ENCODE measurements around the gene HNF1A. TPM values are rescaled to one million over a fixed set of nuclear protein-coding genes. Genes with fewer than 3 reads are reported as not detected.
A peak's percentile ranks its signal among the peaks of the same experiment; 100 is the strongest.
"Not testable (repeated sequence)": the region's sequence is repeated elsewhere in the genome, so short reads cannot be mapped to it uniquely, and the experiment has no call there.

Gene HNF1A
- total RNA-seq, 5 donors from 2014 or later (not counting 1 experiment from before 2014, with no cell fraction given) = not detected

DNA sequence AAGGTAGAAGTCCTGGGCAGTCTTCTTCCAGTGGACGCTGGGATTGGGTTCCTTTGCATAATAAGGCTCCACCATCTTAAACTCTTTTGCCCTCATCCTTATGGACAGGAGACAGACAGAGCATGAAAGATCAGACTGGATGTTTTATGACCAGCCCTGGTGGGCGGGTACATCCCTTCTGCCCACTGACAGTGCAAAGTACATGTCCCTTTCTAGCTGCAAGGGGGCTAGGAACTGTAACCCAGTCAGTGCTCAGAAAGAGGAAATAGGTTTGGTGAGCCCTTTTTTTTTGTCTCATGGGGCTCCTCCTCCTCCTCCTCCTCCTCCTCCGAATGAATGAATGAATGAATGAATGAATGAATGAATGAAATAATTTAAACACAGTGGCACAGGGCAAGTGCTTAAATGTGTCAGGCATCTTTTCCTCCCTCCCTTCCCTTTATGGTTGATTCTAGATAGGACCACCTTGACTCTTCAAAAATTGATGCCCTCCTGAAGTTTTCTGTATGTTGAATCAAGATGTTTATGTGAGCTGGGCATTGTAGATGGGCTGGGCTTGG, 36.4 kb upstream of the HNF1A start:
- Mint-ChIP-seq H3K4me3 (no peak overlapping the region), H3K4me1 (peaks cover 0 to 2% (median 2%) of the 10 kb centered on the region in 3 donors), H3K27me3 (peaks cover 5 to 12% of the 10 kb centered on the region in 2 donors), H3K27ac (no peak overlapping the region), H3K9me3 (no peaks in the 10 kb centered on the region), H3K36me3 (no peaks in the 10 kb centered on the region)
- ATAC-seq (replicated peaks in 1 of 4) = no peak
- H3K36me3 ChIP-seq (ENCODE audit: control insufficient read depth in 2 of 2, extremely low read depth in 1 of 2, insufficient read depth in 1 of 2, low read length in 1 of 2) = no peaks in the 10 kb centered on the region
- WGBS (ENCODE audit: insufficient coverage) = no CpG with 5 or more reads among the region's 3 CpGs
- H3K4me3 ChIP-seq (ENCODE audit: control insufficient read depth in 1 of 2, extremely low read depth in 1 of 2, low read length in 1 of 2) = no peak overlapping the region
- no peaks in the 10 kb centered on the region for H3K9me3 ChIP-seq
- no peaks in the 10 kb centered on the region for H3K4me1 ChIP-seq (ENCODE audit: control insufficient read depth in 1 of 2, extremely low read depth in 1 of 2, insufficient read depth in 2 of 2, low read length in 2 of 2)
- CTCF ChIA-PET = interaction anchor here in 1 of 2 donors (1.0 kb wide), 1 partner anchor 30 kb away, joined by 4 read pairs; no protein-coding TSS in a partner anchor
- no peak overlapping the region for H3K27ac ChIP-seq (ENCODE audit: low read length)
- peaks cover 0 to 17% of the 10 kb centered on the region in 2 experiments for H3K27me3 ChIP-seq (replicated peaks in 1 of 2; ENCODE audit: control insufficient read depth in 2 of 2, extremely low read depth in 1 of 2, insufficient read depth in 2 of 2, low read length in 1 of 2)
- POLR2A ChIA-PET = no interaction called here
- no peak for DNase-seq

DNA sequence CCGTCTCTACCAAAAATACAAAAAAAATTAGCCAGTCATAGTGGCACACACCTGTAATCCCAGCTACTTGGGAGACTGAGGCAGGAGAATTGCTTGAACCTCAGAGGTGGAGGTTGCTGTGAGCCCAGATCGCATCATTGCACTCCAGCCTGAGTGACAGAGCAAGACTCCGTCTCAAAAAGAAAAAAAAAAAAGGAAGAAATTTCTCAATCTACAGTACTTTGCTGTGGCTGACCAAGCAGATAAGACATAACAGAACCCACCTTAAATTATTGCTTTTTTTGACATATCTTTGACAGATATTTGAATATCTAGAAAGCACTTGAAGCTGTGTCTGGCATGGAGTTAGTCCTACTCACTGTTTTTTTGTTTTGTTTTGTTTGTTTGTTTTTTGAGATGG, 34.9 kb upstream of the HNF1A start:
- Histone ChIP-seq H3K4me3 (ENCODE audit: control insufficient read depth in 1 of 2, extremely low read depth in 1 of 2, low read length in 1 of 2) (no peak overlapping the region), H3K4me1 (ENCODE audit: control insufficient read depth in 1 of 2, extremely low read depth in 1 of 2, insufficient read depth in 2 of 2, low read length in 2 of 2) (no peaks in the 10 kb centered on the region), H3K9me3 (no peaks in the 10 kb centered on the region), H3K27me3 (replicated peaks in 1 of 2; ENCODE audit: control insufficient read depth in 2 of 2, extremely low read depth in 1 of 2, insufficient read depth in 2 of 2, low read length in 1 of 2) (peaks cover 0 to 6% of the 10 kb centered on the region in 2 experiments), H3K36me3 (ENCODE audit: control insufficient read depth in 2 of 2, extremely low read depth in 1 of 2, insufficient read depth in 1 of 2, low read length in 1 of 2) (no peaks in the 10 kb centered on the region), H3K27ac (ENCODE audit: low read length) (no peak overlapping the region)
- peaks cover 0 to 2% (median 2%) of the 10 kb centered on the region in 3 donors for H3K4me1 Mint-ChIP-seq
- no peak for ATAC-seq (replicated peaks in 1 of 4)
- no peak overlapping the region for H3K27ac Mint-ChIP-seq
- CTCF ChIA-PET = interaction anchor here (0.5 to 1.4 kb wide), 8 partner anchors 28 to 636 kb away, joined by 3 to 14 read pairs (median 6); no protein-coding TSS in a partner anchor
- H3K4me3 Mint-ChIP-seq = no peak overlapping the region
- POLR2A ChIA-PET = interaction anchor here in 1 of 2 donors (0.7 kb wide), 1 partner anchor 33 kb away, joined by 6 read pairs; no protein-coding TSS in a partner anchor
- no peaks in the 10 kb centered on the region for H3K36me3 Mint-ChIP-seq
- no peaks in the 10 kb centered on the region for H3K9me3 Mint-ChIP-seq
- no CpG with 5 or more reads among the region's 3 CpGs for WGBS (ENCODE audit: insufficient coverage)
- peaks cover 0 to 4% of the 10 kb centered on the region in 2 donors for H3K27me3 Mint-ChIP-seq
- DNase-seq = no peak

DNA sequence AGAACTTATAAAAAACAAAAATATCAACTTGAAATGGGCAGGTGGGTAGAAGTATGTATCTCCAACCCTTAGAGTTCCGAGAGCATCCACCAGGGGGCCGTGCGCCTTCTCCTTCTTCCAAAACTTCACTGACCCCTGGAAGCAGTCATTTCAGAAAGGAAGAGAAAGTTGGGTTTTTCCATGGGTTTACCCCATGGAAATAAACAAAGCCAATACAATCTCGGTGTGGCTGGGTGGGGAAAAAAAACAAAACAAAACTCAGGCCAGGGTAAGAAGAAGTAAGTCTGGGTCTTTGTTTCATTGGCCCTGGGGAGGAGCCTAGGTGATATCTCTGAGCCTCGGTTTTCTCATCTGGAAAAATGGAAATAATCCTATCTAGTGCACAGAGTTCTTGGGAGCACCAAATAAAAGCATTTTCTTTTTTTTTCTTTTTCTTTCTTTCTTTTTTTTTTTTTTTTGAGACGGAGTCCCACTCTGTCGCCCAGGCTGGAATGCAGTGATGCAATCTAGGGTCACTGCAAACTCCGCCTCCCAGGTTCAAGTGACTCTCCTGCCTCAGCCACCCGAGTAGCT, 33.6 kb upstream of the HNF1A start:
- no peaks in the 10 kb centered on the region for H3K36me3 ChIP-seq (ENCODE audit: control insufficient read depth in 2 of 2, extremely low read depth in 1 of 2, insufficient read depth in 1 of 2, low read length in 1 of 2)
- DNase-seq (peak in 34 of 35 experiments; percentile 8 to 75 (median 52)), ATAC-seq (replicated peaks in 1 of 4) (peak; percentile 50 to 70 (median 56))
- peaks cover 0 to 2% (median 2%) of the 10 kb centered on the region in 3 donors for H3K4me1 Mint-ChIP-seq
- H3K9me3 Mint-ChIP-seq = no peaks in the 10 kb centered on the region
- no peaks in the 10 kb centered on the region for H3K36me3 Mint-ChIP-seq
- POLR2A ChIA-PET = interaction anchor here in 1 of 2 donors (0.7 kb wide), 1 partner anchor 46 kb away, joined by 4 read pairs; no protein-coding TSS in a partner anchor
- H3K4me3 ChIP-seq (ENCODE audit: control insufficient read depth in 1 of 2, extremely low read depth in 1 of 2, low read length in 1 of 2) = no peak overlapping the region
- H3K27me3 ChIP-seq (replicated peaks in 1 of 2; ENCODE audit: control insufficient read depth in 2 of 2, extremely low read depth in 1 of 2, insufficient read depth in 2 of 2, low read length in 1 of 2) = no peaks in the 10 kb centered on the region
- peaks cover 0 to 4% of the 10 kb centered on the region in 2 donors for H3K27me3 Mint-ChIP-seq
- WGBS (ENCODE audit: insufficient coverage) = 55% methylated on average over 3 of the region's 9 CpGs
- no peak overlapping the region for H3K4me3 Mint-ChIP-seq
- no peak overlapping the region for H3K27ac Mint-ChIP-seq
- no peak overlapping the region for H3K27ac ChIP-seq (ENCODE audit: low read length)
- no peaks in the 10 kb centered on the region for H3K4me1 ChIP-seq (ENCODE audit: control insufficient read depth in 1 of 2, extremely low read depth in 1 of 2, insufficient read depth in 2 of 2, low read length in 2 of 2)
- CTCF ChIA-PET = interaction anchor here (0.6 to 0.9 kb wide), 7 partner anchors 27 to 1288 kb away, joined by 3 to 7 read pairs (median 5); no protein-coding TSS in a partner anchor
- no peaks in the 10 kb centered on the region for H3K9me3 ChIP-seq

DNA sequence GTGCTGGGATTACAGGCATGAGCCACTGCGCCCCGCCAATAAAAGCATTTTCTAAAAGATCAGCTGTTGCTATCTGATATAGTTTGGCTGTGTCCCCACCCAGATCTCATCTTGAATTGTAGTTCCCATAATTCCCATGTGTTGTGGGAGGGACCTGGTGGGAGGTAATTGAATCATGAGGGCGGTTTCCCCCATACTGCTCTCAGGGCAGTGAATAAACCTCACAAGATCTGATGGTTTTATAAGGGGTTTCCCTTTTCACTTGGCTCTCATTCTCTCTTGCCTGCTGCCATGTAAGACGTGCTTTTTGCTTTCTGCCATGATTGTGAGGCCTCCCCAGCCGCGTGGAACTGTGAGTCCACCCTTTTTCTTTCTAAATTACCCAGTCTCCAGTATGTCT, 32.8 kb upstream of the HNF1A start:
- H3K27me3 ChIP-seq (replicated peaks in 1 of 2; ENCODE audit: control insufficient read depth in 2 of 2, extremely low read depth in 1 of 2, insufficient read depth in 2 of 2, low read length in 1 of 2); H3K27me3 Mint-ChIP-seq; POLR2A ChIA-PET; H3K4me1 Mint-ChIP-seq; H3K4me3 Mint-ChIP-seq; DNase-seq; H3K9me3 ChIP-seq; H3K36me3 Mint-ChIP-seq; H3K27ac Mint-ChIP-seq; H3K27ac ChIP-seq (ENCODE audit: low read length); H3K4me1 ChIP-seq (ENCODE audit: control insufficient read depth in 1 of 2, extremely low read depth in 1 of 2, insufficient read depth in 2 of 2, low read length in 2 of 2); H3K9me3 Mint-ChIP-seq; ATAC-seq (replicated peaks in 1 of 4); H3K4me3 ChIP-seq (ENCODE audit: control insufficient read depth in 1 of 2, extremely low read depth in 1 of 2, low read length in 1 of 2); H3K36me3 ChIP-seq (ENCODE audit: control insufficient read depth in 2 of 2, extremely low read depth in 1 of 2, insufficient read depth in 1 of 2, low read length in 1 of 2): not testable (repeated sequence)
- no CpG with 5 or more reads among the region's 6 CpGs for WGBS (ENCODE audit: insufficient coverage)
- CTCF ChIA-PET = interaction anchor here in 1 of 2 donors (0.7 to 0.9 kb wide), 3 partner anchors 26 to 759 kb away, joined by 3 to 7 read pairs (median 4); no protein-coding TSS in a partner anchor

DNA sequence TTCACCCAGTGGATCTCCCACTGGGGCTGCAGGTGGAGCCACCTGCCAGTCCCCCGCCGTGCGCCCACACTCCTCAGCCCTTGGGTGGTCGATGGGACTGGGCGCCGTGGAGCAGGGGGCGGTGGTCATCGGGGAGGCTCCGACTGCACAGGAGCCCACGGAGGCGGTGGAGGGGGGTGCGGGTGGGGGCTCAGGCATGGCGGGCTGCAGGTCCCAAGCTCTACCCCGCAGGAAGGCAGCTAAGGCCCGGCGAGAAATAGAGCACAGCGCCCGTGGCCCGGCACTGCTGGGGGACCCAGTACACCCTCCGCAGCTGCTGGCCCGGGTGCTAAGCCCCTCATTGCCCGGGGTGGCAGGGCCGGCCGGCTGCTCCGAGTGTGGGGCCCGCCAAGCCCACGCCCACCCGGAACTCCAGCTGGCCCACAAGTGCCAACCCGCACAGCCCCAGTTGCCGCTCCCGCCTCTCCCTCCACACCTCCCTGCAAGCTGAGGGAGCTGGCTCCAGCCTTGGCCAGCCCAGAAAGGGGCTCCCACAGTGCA, 28.0 kb upstream of the HNF1A start:
- H3K4me1 Mint-ChIP-seq; H3K9me3 Mint-ChIP-seq; CTCF ChIA-PET; H3K27me3 ChIP-seq (replicated peaks in 1 of 2; ENCODE audit: control insufficient read depth in 2 of 2, extremely low read depth in 1 of 2, insufficient read depth in 2 of 2, low read length in 1 of 2); ATAC-seq (replicated peaks in 1 of 4); DNase-seq; H3K27ac Mint-ChIP-seq; H3K36me3 ChIP-seq (ENCODE audit: control insufficient read depth in 2 of 2, extremely low read depth in 1 of 2, insufficient read depth in 1 of 2, low read length in 1 of 2); H3K27me3 Mint-ChIP-seq; H3K4me1 ChIP-seq (ENCODE audit: control insufficient read depth in 1 of 2, extremely low read depth in 1 of 2, insufficient read depth in 2 of 2, low read length in 2 of 2); H3K9me3 ChIP-seq; H3K27ac ChIP-seq (ENCODE audit: low read length); H3K4me3 ChIP-seq (ENCODE audit: control insufficient read depth in 1 of 2, extremely low read depth in 1 of 2, low read length in 1 of 2); POLR2A ChIA-PET; H3K4me3 Mint-ChIP-seq; H3K36me3 Mint-ChIP-seq: not testable (repeated sequence)
- WGBS (ENCODE audit: insufficient coverage) = 93% methylated on average over 19 of the region's 31 CpGs

DNA sequence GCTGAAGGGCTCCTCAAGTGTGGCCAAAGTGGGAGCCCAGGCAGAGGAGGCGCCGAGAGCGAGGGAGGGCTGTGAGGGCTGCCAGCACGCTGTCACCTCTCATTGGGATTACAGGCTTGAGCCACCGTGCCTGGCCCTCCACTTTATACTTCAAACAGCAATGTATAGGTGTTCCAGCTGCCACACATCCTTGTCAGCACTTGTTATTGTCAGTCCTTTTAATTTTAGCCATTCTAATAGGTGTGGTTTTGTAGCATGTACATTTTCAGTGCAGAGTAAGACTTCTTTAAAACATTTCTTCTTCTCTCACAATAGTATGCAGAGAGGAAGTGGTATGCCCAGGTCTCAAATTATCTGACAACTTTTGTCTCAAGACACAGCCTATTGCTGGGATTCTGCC, 27.5 kb upstream of the HNF1A start:
- no peaks in the 10 kb centered on the region for H3K36me3 ChIP-seq (ENCODE audit: control insufficient read depth in 2 of 2, extremely low read depth in 1 of 2, insufficient read depth in 1 of 2, low read length in 1 of 2)
- H3K9me3 ChIP-seq = no peaks in the 10 kb centered on the region
- WGBS (ENCODE audit: insufficient coverage) = 94% methylated on average over 3 of the region's 5 CpGs
- ChIA-PET POLR2A (no interaction called here), CTCF (interaction anchor here in 1 of 2 donors (0.6 kb wide), 1 partner anchor 314 kb away, joined by 5 read pairs; no protein-coding TSS in a partner anchor)
- no peak overlapping the region for H3K27ac Mint-ChIP-seq
- H3K9me3 Mint-ChIP-seq = no peaks in the 10 kb centered on the region
- DNase-seq (no peak), ATAC-seq (replicated peaks in 1 of 4) (no peak)
- no peaks in the 10 kb centered on the region for H3K4me1 Mint-ChIP-seq
- no peaks in the 10 kb centered on the region for H3K4me1 ChIP-seq (ENCODE audit: control insufficient read depth in 1 of 2, extremely low read depth in 1 of 2, insufficient read depth in 2 of 2, low read length in 2 of 2)
- H3K4me3 ChIP-seq (ENCODE audit: control insufficient read depth in 1 of 2, extremely low read depth in 1 of 2, low read length in 1 of 2) = no peak overlapping the region
- H3K4me3 Mint-ChIP-seq = no peak overlapping the region
- H3K36me3 Mint-ChIP-seq = no peaks in the 10 kb centered on the region
- H3K27me3 ChIP-seq (replicated peaks in 1 of 2; ENCODE audit: control insufficient read depth in 2 of 2, extremely low read depth in 1 of 2, insufficient read depth in 2 of 2, low read length in 1 of 2) = peaks cover 0 to 7% of the 10 kb centered on the region in 2 experiments
- peaks cover 0 to 3% of the 10 kb centered on the region in 2 donors for H3K27me3 Mint-ChIP-seq
- H3K27ac ChIP-seq (ENCODE audit: low read length) = no peak overlapping the region
